ENCODE data around the gene HEPHL1. TPM values are rescaled to one million over a fixed set of nuclear protein-coding genes. Genes with fewer than 3 reads are reported as not detected.

The HEPHL1 gene
- total RNA-seq, 4 donors from 2014 or later, result not detected

GRCh38 chr11:94148189-94148588, 127.0 kb downstream of the HEPHL1 start:
- peaks cover 6 to 50% (median 19%) of the 10 kb centered on the region in 4 donors for H3K4me1 ChIP-seq
- TF ChIP-seq CTCF (IDR thresholded peaks at IDR 0.05), result no peak
- no peak for TF ChIP-seq POLR2A (IDR thresholded peaks at IDR 0.05)
- no peak for TF ChIP-seq EP300 (IDR thresholded peaks at IDR 0.05; ENCODE audit: low read depth)
- no peak for TF ChIP-seq POLR2AphosphoS5 (IDR thresholded peaks at IDR 0.05)

DNA sequence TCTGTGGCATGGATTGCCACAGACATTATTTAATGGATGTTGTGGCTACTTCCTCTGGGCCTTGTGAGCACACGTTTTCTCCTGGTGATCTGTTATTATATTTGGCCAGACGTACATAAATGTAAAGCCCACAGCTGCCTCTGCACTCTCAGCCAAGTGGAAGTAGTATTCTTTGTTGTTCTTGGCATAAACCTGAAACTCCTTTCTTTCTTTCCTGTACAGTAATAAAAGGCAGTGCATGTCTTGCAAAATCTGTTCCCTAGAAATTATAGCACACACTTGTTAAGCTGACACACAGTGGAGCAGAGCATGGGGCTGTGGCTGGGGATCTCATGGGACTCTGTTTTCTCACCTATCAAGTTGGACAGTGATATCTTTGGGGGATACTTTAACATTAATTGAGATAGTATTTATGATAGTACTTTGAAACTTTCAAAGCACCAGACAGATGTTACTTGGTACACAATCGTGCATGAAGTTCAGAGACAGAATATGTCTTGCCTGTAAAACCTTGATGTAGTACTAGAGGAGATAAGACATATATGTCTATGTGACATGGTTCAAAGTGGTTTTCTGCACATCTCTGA, 128.4 kb downstream of the HEPHL1 start:
- Histone ChIP-seq H3K4me3 (no peak overlapping the region), H3K27me3 (no peaks in the 10 kb centered on the region), H3K9me3 (no peaks in the 10 kb centered on the region), H3K27ac (no peak overlapping the region), H3K36me3 (no peaks in the 10 kb centered on the region), H3K4me1 (peaks cover 6 to 46% (median 19%) of the 10 kb centered on the region in 4 donors)
- DNase-seq, result no peak
- WGBS, 2 donors (ENCODE audit: low coverage in 1 of 2), result 31 to 40% methylated on average over 1 to 3 of the region's 3 CpGs
- TF ChIP-seq CTCF (IDR thresholded peaks at IDR 0.05) (no peak), POLR2A (IDR thresholded peaks at IDR 0.05) (no peak), EP300 (IDR thresholded peaks at IDR 0.05; ENCODE audit: low read depth) (no peak), POLR2AphosphoS5 (IDR thresholded peaks at IDR 0.05) (no peak)
- in situ Hi-C loops (cut with MboI; ENCODE audit: low pct_ligation_motif_present in 1 of 4, low pct_unique_long_range_greater_than_20kb in 1 of 4, low sequenced_read_pairs in 3 of 4) (loop anchor here in 1 of 4 donors (25.0 kb wide), 1 partner anchor 338 kb away; the partner anchor contains the start of genes ANKRD49 and MRE11), intact Hi-C loops (cut with DNase I; ENCODE audit: low total_unique reads) (no loop called here)

More at GRCh38 chr11:94148189-94148588, 127.0 kb downstream of the HEPHL1 start:
- intact Hi-C loops (cut with DNase I; ENCODE audit: low total_unique reads), result no loop called here
- DNase-seq, result no peak
- Histone ChIP-seq H3K27me3 (no peaks in the 10 kb centered on the region), H3K36me3 (no peaks in the 10 kb centered on the region), H3K27ac (no peak overlapping the region), H3K9me3 (no peaks in the 10 kb centered on the region), H3K4me3 (no peak overlapping the region)
- WGBS, 2 donors (ENCODE audit: low coverage in 1 of 2), result 70 to 88% methylated on average over 2 of the region's 2 CpGs
- in situ Hi-C loops (cut with MboI; ENCODE audit: low pct_ligation_motif_present in 1 of 4, low pct_unique_long_range_greater_than_20kb in 1 of 4, low sequenced_read_pairs in 3 of 4), result no loop called here

GRCh38 chr11:94150056-94150455, 128.9 kb downstream of the HEPHL1 start:
- in situ Hi-C loops (cut with MboI; ENCODE audit: low pct_ligation_motif_present in 1 of 4, low pct_unique_long_range_greater_than_20kb in 1 of 4, low sequenced_read_pairs in 3 of 4), result loop anchor here in 1 of 4 donors (25.0 kb wide), 1 partner anchor 337 kb away; the partner anchor contains the start of genes ANKRD49 and MRE11
- 92 to 100% methylated on average over 2 to 3 of the region's 3 CpGs for WGBS, 2 donors (ENCODE audit: low coverage in 1 of 2)
- H3K4me1 ChIP-seq, result peaks cover 6 to 46% (median 19%) of the 10 kb centered on the region in 4 donors

More at GRCh38 chr11:94150056-94150455, 128.9 kb downstream of the HEPHL1 start:
- Histone ChIP-seq H3K36me3 (no peaks in the 10 kb centered on the region), H3K27me3 (no peaks in the 10 kb centered on the region), H3K4me3 (no peak overlapping the region), H3K27ac (no peak overlapping the region), H3K9me3 (no peaks in the 10 kb centered on the region)
- DNase-seq, result no peak
- intact Hi-C loops (cut with DNase I; ENCODE audit: low total_unique reads), result no loop called here
- TF ChIP-seq EP300 (IDR thresholded peaks at IDR 0.05; ENCODE audit: low read depth), result no peak
- no peak for TF ChIP-seq POLR2A (IDR thresholded peaks at IDR 0.05)
- TF ChIP-seq CTCF (IDR thresholded peaks at IDR 0.05), result no peak
- TF ChIP-seq POLR2AphosphoS5 (IDR thresholded peaks at IDR 0.05), result no peak
